ENCODE results near the gene RGL1.

GRCh38 chr1:183926983-183927382 lies 122.1 kb downstream of the RGL1 start:
- TF ChIP-seq CTCF (IDR thresholded peaks at IDR 0.05; ENCODE audit: poor library complexity) (no peak), EZH2 (IDR thresholded peaks at IDR 0.05; ENCODE audit: borderline replicate concordance) (no peak)
